ENCODE measurements around the gene TOM1L1. TPM values are rescaled to one million over a fixed set of nuclear protein-coding genes. Genes with fewer than 3 reads are reported as not detected.
A peak's percentile ranks its signal among the peaks of the same experiment; 100 is the strongest.

The TOM1L1 gene
- total RNA-seq, 2 experiments from 2014 or later: 0.83 to 0.86 TPM

DNA sequence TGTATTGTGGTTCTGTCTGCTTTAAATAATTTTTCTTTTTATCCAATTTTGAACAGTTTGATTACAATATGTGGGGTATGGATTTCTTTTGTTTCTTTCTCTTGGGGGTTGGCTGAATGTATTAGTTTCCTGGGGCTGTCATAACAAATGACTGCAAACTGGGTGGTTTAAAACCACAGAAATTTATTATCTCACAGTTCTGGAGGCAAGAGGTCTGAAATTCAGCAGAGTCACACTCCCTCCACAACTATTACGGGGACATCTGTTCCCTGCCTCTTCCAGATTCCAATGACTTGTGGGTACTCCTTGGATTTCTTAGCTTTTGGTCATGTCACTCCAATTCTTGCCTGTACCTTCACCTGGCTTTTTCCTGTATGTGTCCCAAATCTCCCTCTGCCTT lies 44.1 kb downstream of the TOM1L1 start:
- no peaks in the 10 kb centered on the region for H3K36me3 Mint-ChIP-seq (ENCODE audit: low read depth)
- peaks cover 4% of the 10 kb centered on the region for H3K27me3 Mint-ChIP-seq
- no peak overlapping the region for H3K27ac Mint-ChIP-seq
- ChIA-PET POLR2A (no interaction called here), CTCF (no interaction called here)
- H3K4me1 Mint-ChIP-seq: peaks cover 4% of the 10 kb centered on the region
- no peak overlapping the region for H3K4me3 Mint-ChIP-seq
- no peaks in the 10 kb centered on the region for H3K9me3 Mint-ChIP-seq
- DNase-seq: no peak

DNA sequence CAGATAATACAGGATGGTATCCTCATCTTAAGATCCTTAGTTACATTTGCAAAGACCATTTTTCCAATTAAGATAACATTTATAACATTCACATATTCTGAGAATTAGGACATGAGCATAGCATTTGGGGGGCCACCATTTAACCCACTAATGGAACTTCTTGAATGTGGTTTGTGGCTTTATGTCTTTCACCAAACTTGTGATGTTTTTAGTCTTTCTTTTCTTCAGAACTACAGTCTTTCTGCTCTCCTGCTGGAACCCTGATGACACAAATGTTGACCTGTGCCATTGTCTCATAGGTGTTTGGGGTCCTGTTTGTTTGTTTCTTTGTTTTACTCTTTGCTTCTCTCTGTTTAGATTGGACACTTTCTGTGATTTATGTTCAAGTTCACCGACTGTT lies 44.6 kb downstream of the TOM1L1 start:
- Mint-ChIP-seq H3K4me1 (peaks cover 4% of the 10 kb centered on the region), H3K36me3 (ENCODE audit: low read depth) (no peaks in the 10 kb centered on the region), H3K4me3 (no peak overlapping the region), H3K9me3 (no peaks in the 10 kb centered on the region), H3K27me3 (peaks cover 4% of the 10 kb centered on the region), H3K27ac (no peak overlapping the region)
- ChIA-PET POLR2A (no interaction called here), CTCF (no interaction called here)
- no peak for DNase-seq

DNA sequence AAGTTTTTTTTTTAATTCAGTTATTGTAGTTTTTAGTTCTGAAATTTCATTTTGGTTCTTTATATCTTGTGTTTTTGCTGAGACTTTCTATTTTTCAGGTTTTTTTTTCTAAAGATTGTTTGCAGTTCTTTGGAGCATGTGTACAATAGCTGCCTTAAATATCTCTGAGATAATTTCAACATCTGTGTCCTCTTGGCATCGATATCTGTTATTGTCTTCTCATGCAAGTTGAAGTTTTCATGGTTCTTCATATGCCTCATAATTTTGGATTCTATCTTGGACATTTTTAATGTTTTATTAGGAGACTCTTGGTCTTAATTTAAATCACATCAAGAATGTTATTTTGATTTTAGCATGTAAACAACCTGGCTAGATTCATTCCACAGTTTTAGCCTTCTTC lies 45.0 kb downstream of the TOM1L1 start:
- Mint-ChIP-seq H3K36me3 (ENCODE audit: low read depth) (no peaks in the 10 kb centered on the region), H3K27ac (no peak overlapping the region), H3K4me1 (peaks cover 4% of the 10 kb centered on the region), H3K27me3 (peaks cover 4% of the 10 kb centered on the region), H3K9me3 (no peaks in the 10 kb centered on the region), H3K4me3 (no peak overlapping the region)
- ChIA-PET POLR2A (no interaction called here), CTCF (no interaction called here)
- no peak for DNase-seq

DNA sequence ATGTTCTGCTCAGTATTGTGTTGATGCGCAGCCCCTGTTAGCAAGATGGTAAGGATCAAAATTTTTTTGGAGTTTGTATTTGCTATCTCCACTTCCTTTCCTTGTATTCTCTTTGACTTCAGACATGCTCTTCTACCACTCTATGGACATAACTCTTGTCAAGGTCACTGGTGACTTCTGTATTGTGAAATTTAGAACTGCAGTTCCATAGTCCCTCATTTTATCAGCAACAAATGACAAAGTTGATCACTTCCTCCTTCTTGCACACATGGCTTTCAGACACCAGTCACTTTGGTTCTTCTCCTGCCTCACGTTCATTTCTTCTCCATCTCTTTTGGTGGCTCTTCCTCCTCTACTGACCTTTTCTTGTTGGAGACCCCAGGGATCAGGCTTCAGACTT lies 46.7 kb downstream of the TOM1L1 start:
- no peaks in the 10 kb centered on the region for H3K36me3 Mint-ChIP-seq (ENCODE audit: low read depth)
- H3K4me3 Mint-ChIP-seq: no peak overlapping the region
- ChIA-PET POLR2A (no interaction called here), CTCF (no interaction called here)
- no peak for DNase-seq
- H3K27ac Mint-ChIP-seq: no peak overlapping the region
- no peaks in the 10 kb centered on the region for H3K9me3 Mint-ChIP-seq
- H3K27me3 Mint-ChIP-seq: peaks cover 4% of the 10 kb centered on the region
- peaks cover 4% of the 10 kb centered on the region for H3K4me1 Mint-ChIP-seq

DNA sequence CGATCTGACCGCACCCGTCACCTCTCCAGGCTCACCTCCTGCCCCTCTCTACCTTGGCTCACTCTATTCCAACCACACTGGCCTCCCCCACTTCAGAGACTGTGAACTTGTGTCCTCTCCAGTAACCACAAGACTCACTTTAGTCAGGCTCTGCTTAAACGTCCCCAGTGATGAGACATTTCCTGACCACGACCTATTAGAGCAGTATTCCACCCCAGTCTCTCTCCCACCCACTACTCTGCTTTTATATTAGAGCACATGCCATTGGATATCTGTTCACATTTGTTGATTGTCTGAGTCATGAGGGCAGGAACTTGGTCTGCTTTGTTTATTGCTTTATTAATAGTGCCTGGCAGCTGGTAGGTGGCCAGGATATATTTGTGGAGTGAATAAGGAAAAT lies 47.7 kb downstream of the TOM1L1 start:
- Mint-ChIP-seq H3K4me1 (peaks cover 4% of the 10 kb centered on the region), H3K27ac (no peak overlapping the region), H3K36me3 (ENCODE audit: low read depth) (no peaks in the 10 kb centered on the region), H3K9me3 (no peaks in the 10 kb centered on the region), H3K27me3 (peaks cover 4% of the 10 kb centered on the region), H3K4me3 (no peak overlapping the region)
- CTCF ChIA-PET: interaction anchor here (0.6 kb wide), 1 partner anchor 895 kb away, joined by 3 read pairs; no protein-coding TSS in a partner anchor
- POLR2A ChIA-PET: interaction anchor here (0.6 kb wide), 1 partner anchor 122 kb away, joined by 4 read pairs; no protein-coding TSS in a partner anchor
- DNase-seq: no peak

DNA sequence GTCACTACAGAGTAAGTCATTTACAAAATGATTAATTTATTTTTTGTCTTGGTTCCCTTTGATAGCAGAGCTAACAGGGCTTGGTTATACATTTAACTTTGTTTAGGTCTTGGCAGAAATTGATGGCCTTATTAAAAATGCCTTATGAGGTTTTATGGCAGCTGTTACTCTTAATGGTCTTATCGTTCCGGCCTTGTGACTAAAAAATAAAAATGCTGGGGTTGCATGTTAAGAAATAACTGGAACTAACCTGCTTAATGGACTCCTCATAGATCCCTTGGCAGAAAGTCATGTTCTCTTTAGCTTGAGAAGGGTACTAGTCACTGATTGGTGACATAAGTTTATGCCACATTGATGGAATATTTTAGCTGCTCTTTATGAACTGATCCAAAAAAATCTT lies 49.5 kb downstream of the TOM1L1 start:
- H3K4me3 Mint-ChIP-seq: no peak overlapping the region
- ChIA-PET CTCF (no interaction called here), POLR2A (no interaction called here)
- no peaks in the 10 kb centered on the region for H3K36me3 Mint-ChIP-seq (ENCODE audit: low read depth)
- H3K27me3 Mint-ChIP-seq: peaks cover 4% of the 10 kb centered on the region
- H3K9me3 Mint-ChIP-seq: no peaks in the 10 kb centered on the region
- H3K27ac Mint-ChIP-seq: no peak overlapping the region
- H3K4me1 Mint-ChIP-seq: peaks cover 4% of the 10 kb centered on the region
- DNase-seq: no peak

DNA sequence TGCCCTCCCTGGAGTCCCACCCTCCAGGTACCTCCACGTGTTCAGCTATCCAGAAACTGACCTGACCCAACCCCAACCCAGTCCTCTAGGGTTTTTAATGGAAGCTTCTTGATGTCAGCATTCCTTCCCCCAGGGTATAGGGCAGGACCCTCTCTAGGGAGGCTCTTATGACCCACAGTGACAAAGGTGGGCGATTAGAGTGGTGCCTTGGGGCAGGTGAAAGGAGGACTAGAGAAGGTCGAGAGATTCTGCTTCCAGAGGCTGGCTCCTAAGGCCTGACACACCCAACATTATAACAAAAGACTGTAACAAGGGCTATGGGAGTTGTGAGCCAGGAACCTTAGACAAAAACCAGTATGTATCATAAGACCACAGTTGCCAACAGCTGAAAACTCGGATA lies 50.6 kb downstream of the TOM1L1 start:
- Mint-ChIP-seq H3K4me1 (peaks cover 4% of the 10 kb centered on the region), H3K4me3 (no peak overlapping the region), H3K9me3 (no peaks in the 10 kb centered on the region), H3K27ac (no peak overlapping the region), H3K36me3 (ENCODE audit: low read depth) (no peaks in the 10 kb centered on the region), H3K27me3 (peaks cover 4% of the 10 kb centered on the region)
- ChIA-PET CTCF (no interaction called here), POLR2A (interaction anchor here (0.6 kb wide), 1 partner anchor 8 kb away, joined by 3 read pairs; no protein-coding TSS in a partner anchor)
- no peak for DNase-seq

DNA sequence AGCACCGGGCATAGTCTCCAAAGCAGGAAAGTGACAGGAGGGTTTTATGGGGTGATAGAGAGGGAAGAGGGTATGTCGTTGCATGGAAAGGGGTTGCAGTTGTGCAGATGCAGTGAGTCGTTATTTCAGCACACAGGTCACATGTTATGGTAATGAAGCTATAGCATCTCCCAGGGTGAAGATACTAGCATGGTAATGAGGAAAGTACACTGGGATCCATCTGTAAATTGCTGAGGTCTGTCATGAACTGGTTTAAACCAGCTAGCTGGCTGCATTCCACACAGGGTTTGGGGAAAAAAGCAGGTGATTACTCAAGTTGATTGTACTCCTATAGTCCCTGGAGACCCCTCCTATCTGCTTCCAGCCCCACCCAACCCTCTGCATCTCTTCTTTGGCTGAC lies 56.1 kb downstream of the TOM1L1 start:
- H3K9me3 Mint-ChIP-seq: no peaks in the 10 kb centered on the region
- H3K36me3 Mint-ChIP-seq (ENCODE audit: low read depth): peaks cover 25% of the 10 kb centered on the region
- H3K4me1 Mint-ChIP-seq: no peaks in the 10 kb centered on the region
- ChIA-PET CTCF (no interaction called here), POLR2A (no interaction called here)
- H3K27me3 Mint-ChIP-seq: no peaks in the 10 kb centered on the region
- H3K4me3 Mint-ChIP-seq: no peak overlapping the region
- H3K27ac Mint-ChIP-seq: no peak overlapping the region
- no peak for DNase-seq

DNA sequence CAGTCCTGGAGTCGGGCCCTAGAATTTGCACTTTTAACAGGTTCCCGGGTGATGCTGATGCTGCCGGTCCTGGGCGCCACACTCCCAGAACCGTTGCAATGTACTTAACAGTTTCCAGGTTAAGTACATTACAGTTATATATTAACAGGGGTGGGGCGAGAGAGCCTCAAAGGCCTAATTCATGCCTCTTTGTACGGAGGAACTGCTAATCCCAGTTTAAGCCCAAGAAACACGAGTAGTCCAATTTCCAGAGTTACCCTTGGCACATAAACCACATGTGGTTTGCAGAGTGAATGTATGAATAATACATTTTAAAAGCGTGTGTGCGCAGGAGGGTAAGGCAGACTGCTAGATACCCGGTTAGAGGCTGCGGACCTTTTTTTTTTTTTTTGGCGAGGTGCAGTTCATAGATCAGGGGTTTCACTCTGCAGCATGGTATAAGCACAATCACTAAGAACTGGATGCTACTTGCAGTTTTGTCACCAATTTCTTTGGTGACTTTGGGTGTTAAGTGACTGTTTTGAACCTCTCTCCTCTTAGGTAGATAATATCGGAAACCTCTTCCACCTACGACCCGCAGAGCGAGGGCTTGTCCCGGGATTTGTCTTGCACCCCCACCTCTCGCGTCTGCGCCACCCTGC lies 67.1 kb downstream of the TOM1L1 start:
- no peak for DNase-seq
- Mint-ChIP-seq H3K4me1 (peaks cover 28% of the 10 kb centered on the region), H3K27me3 (no peaks in the 10 kb centered on the region), H3K4me3 (no peak overlapping the region), H3K27ac (no peak overlapping the region), H3K36me3 (ENCODE audit: low read depth) (peaks cover 14% of the 10 kb centered on the region), H3K9me3 (no peaks in the 10 kb centered on the region)
- ChIA-PET CTCF (no interaction called here), POLR2A (interaction anchor here (1.5 to 1.6 kb wide), 2 partner anchors 26 to 453 kb away, joined by 5 to 6 read pairs; partner anchors contain the start of gene MMD)

DNA sequence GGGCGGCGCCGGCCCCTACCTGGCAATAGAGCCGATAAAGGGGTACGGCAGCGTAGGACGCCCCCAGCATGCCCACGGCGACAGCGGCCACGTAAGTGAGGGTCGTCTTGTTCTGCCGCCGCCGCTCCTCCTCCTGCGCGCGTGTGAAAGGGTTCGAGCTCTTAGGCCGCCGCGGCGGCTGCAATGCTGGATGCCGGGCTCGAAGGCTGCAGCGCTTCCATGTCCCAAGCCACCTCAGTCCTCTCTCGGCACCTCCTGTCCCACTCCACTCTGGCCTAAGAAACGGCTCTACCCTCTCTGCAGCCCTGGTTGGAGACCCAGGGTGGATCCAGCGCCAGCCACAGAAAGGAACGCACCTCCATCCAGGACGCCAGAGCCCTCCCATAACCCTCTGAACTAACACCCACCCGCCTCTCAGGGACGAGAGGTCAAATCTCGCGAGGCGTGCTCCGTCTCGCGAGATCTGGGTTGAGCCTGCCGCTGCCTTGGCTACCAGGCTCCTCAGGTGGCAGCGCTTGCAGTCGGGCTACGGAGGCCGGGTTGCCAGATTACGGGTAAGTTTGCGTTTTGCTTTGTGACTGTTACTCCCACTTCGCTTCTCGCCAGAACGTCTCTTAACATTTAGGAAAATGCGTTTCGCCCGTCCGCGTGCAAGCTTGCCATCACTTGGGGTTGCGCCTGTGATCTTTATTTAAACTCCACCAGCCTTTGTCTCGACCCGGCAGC lies 67.8 kb downstream of the TOM1L1 start, which contains the start of the genes COX11 and STXBP4:
TSS of gene COX11 (minus strand) at position 393 of the 726 bp plus-strand sequence. CDS start at position 385, 8 bp downstream.
TSS of gene STXBP4 (plus strand) at position 504 of the 726 bp plus-strand sequence. CDS start 17,455 bp downstream, outside the sequence.
- H3K27ac Mint-ChIP-seq: no peak within 1 kb of the TSS
- no peak within 1 kb of the TSS for H3K4me3 Mint-ChIP-seq
- ChIA-PET CTCF (interaction anchor here (0.6 to 1.2 kb wide), 2 partner anchors 12 to 122 kb away, joined by 3 to 6 read pairs; no protein-coding TSS in a partner anchor), POLR2A (interaction anchor here (1.2 to 1.6 kb wide), 3 partner anchors 26 to 453 kb away, joined by 3 to 6 read pairs (median 5); partner anchors contain the start of gene MMD)
- H3K27me3 Mint-ChIP-seq: no peaks in the 10 kb centered on the region
- H3K4me1 Mint-ChIP-seq: peaks cover 28% of the 10 kb centered on the region
- H3K36me3 Mint-ChIP-seq (ENCODE audit: low read depth): peaks cover 12% of the 10 kb centered on the region
- DNase-seq: peak; percentile 96
- H3K9me3 Mint-ChIP-seq: no peaks in the 10 kb centered on the region

DNA sequence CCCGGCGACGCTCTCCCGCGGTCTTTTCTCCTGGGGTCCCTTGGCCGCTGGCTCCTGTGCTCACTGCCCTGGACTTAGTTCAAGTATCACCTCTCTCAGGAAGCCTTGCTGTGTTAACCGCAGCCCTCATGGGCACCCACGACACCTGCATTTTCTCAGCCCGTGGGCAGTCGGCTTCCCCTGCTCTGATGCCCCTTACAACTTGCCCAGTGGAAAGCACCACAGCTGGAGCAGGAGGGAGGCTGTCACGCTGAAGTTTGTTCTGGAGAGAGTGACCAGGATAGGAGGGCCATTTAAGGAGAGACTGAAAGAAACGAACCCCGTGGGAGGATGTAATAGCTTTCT lies 68.3 kb downstream of the TOM1L1 start:
- Mint-ChIP-seq H3K9me3 (no peaks in the 10 kb centered on the region), H3K27me3 (no peaks in the 10 kb centered on the region), H3K4me3 (no peak overlapping the region), H3K27ac (no peak overlapping the region), H3K4me1 (peaks cover 28% of the 10 kb centered on the region), H3K36me3 (ENCODE audit: low read depth) (peaks cover 11% of the 10 kb centered on the region)
- no peak for DNase-seq
- ChIA-PET CTCF (interaction anchor here (1.2 kb wide), 1 partner anchor 121 kb away, joined by 6 read pairs; no protein-coding TSS in a partner anchor), POLR2A (interaction anchor here (0.7 to 1.5 kb wide), 3 partner anchors 121 to 452 kb away, joined by 3 to 6 read pairs (median 3); partner anchors contain the start of gene MMD)

DNA sequence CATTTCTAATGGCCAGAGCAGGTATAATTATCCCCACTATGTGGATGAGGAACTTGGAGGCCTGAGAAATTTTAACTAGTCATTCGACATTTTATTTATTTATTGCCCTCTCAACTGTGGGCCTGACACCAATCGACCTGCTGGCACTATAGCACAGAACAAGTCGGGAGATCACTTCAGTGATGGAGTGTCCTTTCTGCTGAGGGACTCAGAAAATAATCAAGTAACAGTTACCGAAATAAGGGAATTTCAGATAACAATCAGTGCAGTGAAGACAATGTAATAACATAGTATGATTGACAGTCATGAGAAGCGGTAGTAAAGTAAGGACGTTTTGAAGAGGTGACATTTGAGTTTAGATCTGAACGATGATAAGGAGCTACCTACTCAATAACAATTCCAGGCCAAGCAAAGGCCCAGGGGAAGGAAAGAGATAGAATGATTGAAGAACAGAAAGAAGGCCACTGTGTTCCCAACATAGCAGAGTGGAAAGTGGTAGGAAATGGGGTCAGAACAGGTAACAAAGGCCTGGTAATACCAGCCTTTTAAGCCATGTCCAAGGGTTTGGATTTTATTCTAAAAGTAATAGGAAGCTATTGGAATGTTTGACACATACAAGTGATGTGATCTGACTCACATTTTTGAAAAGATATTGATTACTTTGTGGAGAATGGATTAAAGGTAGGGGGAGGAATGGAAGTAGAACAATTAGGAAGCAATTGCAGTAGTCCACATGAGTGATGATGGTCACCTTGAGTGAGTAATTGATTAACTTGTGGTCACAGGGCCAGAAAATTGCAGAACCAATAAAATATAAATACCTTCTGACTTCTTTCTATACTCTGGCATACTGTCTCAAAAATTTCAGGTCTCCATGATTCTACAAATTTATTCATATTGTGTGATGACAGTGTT lies 69.3 kb downstream of the TOM1L1 start:
- H3K27ac Mint-ChIP-seq: no peak overlapping the region
- CTCF ChIA-PET: interaction anchor here (1.2 to 1.6 kb wide), 2 partner anchors 23 to 120 kb away, joined by 5 to 6 read pairs; no protein-coding TSS in a partner anchor
- no peak overlapping the region for H3K4me3 Mint-ChIP-seq
- no peaks in the 10 kb centered on the region for H3K9me3 Mint-ChIP-seq
- H3K36me3 Mint-ChIP-seq (ENCODE audit: low read depth): peaks cover 6% of the 10 kb centered on the region
- no peak for DNase-seq
- H3K4me1 Mint-ChIP-seq: peaks cover 28% of the 10 kb centered on the region
- H3K27me3 Mint-ChIP-seq: no peaks in the 10 kb centered on the region
- POLR2A ChIA-PET: interaction anchor here (0.7 to 1.2 kb wide), 2 partner anchors 120 to 267 kb away, joined by 3 read pairs; no protein-coding TSS in a partner anchor
